NCI-H1694 (cell line): Measurements from ENCODE around the gene ELMO2.

Experiments
- DNase-seq: peaks from one replicate; lab custom pipeline; 2025; lab: John Stamatoyannopoulos, UW

ELMO2 gene

DNA sequence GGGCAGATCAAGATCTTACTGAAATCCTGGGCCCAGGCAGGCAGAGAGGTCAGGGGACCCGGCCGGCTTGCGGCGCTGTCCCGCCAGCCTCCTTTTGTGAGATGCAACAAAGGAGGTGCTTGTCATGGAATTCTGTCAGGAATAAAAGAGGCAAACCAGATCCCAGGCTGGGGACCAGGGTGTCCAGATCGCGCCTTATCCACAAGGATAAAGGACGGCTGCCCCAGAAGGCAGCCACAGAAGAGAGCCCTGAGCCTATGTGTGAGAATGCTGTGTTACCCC, 55.5 kb downstream of the ELMO2 start:
- no peak for DNase-seq

DNA sequence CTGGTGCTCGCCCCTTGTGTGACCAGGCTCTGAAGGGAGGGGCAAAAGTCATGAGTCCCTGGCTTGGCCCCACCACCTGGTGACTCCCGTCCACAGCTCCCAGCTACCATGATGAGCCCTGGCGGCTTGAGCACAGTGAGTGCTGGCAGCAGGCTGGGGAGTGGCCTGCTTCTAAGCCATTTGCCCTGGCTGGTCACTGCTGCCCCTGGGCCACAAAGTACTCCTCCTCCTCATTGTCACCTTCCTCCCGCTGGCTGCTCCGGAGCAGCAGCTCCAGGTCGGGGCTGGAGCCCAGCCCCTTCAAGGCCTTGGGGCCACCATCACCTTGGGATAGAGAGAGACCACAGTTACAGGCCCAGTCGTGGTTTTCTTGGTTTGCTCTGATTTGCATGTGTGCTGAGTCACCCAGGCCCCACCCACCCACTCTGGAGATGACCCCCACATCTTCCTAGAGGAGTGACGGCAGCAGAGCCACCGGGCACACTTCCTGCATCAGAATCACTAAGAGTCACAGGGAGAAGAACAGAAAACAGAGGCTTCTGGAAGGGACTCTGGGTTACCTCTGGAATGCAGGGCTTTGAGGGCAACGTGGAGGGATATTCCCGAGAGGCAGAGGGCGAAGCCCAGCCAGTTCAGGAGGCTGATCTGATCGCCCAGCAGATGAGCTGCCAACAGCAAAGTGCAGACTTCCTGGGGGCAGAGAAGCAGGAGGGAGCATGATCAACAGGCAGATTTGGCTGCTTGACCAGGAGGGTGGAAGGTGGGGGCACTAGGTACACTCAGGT, 56.0 kb downstream of the ELMO2 start:
- DNase-seq, result no peak

DNA sequence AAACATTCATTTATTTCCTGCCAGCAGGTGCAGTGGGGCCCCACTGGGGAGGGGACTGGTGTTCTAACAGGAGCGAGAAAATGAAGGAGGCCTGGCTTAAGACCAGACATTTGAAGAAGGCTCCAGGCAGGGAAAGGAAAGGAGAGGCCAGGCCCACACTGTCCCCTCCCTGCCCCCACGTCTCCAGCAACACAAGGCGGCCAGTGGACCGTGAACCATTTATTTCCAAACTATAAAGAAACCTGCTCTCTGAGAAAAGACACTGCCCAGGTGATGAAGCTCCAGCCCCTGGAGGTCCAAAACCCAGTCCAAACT, 56.7 kb downstream of the ELMO2 start:
- DNase-seq, result no peak

DNA sequence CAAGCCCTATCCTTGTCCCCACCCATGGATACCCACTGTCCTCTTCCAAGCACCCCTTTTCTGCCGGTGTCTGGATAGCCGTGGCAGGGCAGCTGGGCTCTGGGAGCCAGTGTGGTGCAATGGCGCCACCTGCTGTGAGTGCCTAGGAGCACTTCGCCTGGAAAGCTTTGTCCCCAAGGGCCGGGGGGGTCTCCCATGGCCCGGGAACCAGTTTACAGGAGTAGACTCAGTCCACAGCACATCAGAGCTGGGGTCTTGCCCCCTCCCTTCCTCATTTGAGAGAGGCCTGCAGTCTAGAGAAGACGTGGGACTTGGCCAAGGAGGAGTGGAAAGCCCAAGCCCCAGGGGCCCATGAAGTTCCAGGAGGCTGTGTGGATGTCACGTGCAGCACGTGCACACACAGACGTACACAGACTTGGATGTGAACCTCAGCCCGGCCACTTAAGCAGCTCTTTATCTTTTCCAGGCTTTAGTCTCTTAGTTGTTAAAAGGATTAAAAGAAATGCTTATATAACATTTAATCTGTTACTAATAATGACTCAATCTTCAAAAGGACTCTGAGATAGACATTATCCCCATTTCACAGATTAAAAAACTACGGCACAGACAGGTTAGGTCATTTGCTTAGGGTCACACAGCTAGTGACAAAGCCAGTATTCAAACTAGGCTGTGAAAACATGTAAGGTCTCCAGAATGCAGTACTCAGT, 57.2 kb downstream of the ELMO2 start:
- DNase-seq, result peak; percentile 63

DNA sequence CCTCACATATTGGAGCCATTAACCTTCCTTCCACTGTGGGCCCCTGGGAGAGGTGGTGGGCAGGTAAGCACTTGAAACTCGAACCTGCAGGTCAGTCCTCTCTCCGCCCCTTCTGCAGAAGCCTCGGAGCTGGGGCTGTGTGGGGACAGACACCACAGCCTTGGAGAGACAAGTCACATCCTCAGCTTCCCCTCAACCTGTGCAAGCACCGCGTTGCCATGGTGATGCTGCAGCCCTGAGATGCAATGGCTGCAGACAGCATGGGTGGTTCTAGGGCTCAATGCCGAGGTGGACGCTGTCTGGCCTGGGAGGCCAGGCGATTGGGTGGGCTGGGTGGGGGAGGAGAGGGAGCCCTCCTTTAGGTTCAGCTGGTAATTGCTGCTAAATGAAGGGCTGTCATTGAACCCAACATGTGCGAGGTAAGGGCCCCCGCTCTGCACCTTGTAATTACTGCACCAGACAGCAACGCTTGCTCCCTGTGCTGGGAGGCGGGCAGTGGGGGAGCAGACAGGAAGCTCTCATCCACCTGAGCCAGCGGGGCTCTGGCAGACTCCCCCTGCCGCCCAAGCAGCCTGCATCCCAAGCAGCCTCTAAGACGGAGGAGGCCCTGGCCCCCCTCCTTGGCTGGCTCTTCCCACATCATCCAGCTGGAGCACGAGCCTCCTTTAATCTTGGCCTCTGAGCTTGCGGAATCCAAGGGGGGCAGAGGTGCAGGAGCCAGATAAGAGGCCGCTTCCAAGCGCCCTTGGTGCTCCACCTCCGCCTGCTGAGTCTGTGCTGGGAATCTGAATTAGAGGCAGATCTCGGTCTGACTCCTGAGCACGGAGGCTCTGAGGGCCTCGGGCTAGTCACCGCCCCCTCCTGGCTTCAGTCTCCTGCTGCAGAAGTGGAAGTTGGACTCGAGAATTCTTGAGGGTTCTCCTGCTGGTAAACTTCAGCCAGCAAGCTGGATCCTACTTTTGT, 58.3 kb downstream of the ELMO2 start:
- peak; percentile 48 for DNase-seq

DNA sequence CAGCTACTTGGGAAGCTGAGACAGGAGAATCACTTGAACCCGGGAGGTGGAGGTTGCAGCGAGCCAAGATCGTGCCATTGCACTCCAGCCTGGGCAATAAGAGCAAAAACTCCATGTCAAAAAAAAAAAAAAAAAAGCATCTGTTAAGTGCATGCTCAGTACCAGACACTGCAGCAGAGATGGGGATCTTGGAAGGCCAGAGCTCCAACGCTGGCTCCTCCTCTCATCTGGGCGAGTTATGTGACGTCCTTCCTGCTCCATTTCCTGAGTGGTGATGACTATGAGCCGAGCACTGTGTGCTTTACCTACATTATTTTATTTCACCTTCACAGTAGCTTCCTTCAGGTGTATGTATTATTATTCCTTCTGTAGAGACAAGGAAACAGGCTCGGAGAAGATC, 59.6 kb downstream of the ELMO2 start:
- no peak for DNase-seq

DNA sequence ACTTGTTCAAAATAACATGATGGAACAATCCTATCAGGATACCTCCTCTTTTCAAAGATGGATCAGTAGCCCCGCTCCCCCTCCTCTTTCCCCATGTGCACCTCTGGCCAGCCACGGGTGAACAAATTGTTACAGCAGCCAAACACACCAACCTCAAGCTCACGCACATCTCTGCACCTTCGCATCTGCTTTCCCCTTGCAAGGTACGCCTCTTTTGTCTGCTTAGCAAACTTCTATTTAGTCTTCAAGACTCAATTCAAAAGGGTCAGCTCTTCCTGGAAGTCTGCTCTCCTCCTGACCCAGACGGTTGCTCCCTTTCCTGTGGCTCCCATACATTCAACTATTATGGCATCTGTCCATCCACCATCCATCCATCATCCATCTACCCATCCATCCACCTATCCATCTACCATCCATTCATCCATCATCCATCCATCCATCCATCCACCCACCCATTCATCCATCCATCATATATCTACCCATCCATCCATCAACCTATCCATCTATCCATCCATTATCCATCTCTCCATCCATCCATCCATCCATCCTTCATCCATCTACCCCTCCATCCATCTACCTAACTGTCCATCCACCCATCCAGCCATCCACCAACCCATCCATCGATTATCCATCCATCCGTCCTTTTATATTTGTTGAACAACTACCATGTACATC, 61.8 kb downstream of the ELMO2 start:
- DNase-seq, result no peak

DNA sequence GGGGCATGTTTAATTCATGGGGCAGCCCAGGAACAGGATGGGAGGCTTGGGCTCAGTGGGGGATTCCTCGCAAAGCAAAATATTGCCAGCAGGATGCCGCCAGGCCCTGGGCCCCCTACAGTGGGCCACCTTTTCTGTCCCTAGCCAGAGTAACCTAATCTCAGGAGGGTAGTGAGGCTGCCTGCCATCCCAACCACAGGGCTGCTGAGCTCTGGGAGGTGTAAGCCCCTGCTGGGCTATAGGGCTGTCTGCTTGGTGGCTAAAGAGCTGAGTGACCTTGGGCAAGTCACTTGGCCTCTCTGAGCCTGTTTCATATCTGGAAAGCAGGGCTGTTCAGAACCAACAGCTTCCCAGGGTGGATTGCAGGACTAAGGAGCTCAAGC, 62.4 kb downstream of the ELMO2 start:
- DNase-seq, result no peak

DNA sequence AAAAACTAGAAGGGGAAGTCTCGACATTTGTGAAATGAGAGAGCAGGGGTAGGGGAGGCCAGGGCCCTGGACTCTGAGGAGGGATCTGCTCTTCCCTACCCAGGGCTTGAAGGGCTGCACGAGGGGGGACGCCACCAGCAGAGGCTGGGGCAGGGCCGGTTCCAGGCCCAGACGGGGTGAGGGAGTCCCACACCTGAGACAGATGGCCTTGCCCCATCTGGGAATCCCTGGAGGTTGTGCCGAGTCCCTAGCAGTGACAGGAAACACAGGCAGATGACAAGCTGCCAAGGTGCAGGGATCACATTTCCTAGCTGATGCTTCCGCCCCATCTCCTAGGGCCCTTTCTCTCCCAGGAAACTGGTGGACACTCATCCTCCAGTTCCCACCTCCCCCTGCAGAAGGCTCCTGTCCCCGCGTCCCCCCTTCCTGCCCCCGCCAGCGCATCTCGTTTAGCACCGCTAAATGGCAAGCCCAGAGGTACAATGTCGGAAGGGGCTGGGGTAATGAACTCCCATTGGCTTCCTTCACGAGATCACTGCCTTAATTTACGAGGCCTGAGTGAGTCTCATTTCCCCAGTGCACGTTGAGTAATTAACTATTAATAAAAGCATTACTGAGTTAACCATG, 63.0 kb downstream of the ELMO2 start:
- DNase-seq, result peak; percentile 44

DNA sequence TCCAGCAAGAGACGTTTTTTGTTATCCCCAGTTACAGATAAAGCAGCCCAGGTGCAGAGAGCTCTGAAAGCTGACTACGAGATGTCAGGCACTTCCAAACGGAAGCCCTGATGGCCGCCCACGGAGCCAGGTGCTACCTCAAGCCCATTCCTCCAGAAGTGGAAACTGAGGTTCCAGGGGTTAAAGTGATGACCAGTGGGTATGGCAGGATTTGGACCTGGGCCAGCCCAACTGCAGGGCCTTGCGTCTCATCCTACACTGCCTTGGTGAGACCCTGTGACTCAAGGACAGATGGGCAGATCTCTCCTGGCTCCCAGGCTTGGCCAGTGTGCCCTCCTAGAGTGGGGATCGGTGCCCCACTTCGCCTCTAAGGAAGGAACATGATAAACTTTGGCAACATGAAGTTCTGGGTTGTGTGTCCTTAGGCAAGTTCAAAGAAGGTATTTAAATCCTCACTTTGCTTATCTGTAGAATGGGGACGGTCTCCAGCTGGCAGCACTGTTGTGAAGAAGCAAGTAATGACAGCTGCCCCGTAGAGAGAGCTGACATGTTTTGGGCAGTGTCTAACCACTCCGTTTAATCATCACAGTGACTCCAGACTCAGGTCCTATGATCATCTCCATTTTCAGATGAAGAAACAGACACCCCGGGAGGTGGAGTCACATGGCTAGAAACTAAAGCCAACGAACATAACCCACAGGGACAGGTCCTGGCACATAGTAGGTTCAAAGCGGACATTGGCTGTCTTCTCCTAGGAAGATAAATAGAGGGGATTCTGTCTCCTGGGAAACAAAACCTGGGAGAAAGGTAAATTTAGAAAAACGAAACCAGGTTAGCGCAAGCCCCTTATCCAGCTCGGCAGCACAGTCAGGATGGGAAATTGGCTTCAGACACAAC, 63.7 kb downstream of the ELMO2 start:
- DNase-seq, result no peak

DNA sequence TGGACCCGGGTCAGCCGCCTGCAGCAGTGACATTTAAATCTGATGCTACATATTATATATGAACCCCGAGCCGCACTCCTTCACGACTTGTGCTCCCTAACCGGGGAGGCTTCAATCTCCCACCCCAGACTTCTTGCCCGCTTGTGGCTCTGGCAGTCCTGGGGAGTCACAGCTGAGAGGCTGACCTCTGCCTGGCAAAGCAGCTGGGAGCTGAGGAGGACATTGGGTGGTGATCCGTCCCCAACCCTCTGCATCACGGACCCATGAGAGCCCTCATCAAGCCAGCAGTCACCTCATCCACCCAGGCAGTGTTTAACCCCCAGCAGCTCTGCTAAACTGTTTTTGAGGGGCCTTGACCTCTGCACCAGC, 64.4 kb downstream of the ELMO2 start:
- DNase-seq, result no peak

DNA sequence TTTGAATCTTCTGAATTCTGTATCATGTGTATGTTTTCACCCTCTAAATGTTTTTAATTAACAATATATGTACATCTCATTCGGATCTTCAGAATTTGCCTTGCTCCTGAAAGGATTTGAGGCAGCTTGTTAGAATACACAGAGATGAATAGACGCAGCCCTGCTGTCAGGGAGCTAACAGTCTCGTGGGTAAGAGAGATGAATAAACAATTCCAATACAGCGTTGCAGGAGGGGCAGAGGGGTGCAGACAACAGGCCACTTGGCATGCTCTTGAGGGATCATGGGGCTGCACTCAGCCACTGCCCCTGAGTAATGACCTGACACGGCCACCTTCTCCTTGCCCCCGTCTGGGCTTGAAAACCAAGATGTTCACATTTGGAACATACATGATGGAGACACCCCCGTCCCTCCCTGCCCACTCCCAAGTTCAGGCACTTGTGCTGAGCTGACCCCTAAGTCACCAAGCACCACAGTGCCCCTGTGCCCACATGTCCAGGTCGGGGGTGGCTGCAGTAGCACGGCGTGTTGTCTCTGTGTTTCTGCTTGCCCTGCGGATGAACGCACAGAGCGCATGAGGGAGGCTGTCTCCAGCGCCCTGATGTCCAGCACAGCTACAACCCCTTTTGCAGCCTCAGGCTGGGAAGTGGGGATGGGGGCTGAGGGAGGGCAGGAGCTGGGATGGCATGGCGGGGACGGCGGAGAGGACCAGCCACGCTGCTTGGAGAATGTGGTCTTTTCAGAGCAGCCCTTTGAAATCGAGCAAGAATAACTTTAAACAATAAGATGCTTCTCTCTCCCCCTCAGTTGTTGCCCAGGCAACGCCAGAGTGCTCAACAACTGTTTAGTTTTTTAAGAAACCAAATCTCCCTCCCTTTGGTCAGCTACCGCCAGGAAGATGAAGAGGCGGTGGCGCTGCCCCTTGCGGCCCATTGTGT, 65.1 kb downstream of the ELMO2 start:
- no peak for DNase-seq

DNA sequence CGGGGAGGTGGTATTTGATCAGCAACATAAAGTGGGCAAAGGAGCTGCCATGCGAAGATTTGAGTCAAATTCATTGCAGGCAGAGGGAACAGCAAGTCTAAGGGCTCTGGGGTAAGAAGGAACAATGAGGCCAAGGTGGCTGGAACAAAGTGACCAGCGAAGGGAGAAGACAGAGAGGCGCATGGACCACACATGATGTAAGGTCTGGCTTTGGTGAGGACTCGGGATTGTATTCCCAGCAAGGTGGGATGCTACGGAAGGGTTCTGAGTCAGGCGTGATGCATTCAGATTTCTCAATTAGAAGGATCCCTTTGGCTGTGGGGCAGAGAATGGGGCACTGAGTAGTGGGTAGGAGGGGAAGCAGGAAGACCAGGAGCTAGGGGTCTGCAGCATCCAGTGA, 67.4 kb downstream of the ELMO2 start:
- DNase-seq, result no peak

DNA sequence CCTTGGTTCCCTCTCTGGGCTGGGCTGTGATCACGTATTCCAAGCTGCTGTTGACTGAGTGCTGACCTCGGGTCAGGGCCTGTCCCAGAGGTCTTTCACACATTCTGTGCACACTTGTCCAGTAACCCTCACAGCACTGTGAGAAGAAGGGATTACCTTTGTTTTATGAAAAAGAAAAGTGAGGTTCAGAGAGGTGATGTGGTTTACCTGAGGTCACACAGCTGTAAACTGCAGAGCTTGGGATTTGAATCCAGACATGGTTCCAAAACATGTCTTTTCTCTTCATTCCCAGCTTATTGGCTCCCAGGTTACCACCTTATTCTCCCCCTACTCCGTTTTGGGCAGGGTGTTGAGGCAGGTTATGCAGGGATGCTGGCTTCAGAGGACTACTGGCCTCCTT, 69.7 kb downstream of the ELMO2 start:
- no peak for DNase-seq

DNA sequence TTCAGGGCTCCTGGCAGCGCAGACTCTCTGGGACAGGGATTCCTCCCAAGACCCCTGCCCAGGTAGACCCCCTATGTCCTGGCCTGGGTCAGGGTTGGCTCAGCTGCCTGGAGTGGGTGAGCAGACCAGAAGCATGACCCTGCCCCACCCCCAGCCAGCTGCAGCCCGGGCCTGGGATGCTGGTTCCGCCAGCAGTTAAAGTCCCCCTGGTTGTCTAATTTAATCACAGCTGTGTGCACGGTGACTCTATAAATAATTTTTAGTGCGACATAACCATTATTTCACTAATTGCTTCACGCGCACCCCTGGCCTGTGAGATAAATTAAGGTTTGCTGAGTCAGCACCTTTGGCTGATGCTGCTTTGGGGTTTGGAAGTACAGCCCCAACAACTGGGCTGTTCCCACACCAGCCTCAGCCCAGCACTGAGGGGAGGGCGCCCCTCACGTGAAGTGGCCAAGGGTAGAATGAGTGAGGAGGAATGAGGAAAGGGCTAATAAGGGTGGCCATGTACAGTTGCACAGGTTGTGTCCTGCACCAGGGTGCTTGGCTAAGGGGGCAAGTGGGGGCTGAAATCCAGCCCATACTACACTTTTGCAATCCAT, 72.0 kb downstream of the ELMO2 start:
- DNase-seq, result no peak

DNA sequence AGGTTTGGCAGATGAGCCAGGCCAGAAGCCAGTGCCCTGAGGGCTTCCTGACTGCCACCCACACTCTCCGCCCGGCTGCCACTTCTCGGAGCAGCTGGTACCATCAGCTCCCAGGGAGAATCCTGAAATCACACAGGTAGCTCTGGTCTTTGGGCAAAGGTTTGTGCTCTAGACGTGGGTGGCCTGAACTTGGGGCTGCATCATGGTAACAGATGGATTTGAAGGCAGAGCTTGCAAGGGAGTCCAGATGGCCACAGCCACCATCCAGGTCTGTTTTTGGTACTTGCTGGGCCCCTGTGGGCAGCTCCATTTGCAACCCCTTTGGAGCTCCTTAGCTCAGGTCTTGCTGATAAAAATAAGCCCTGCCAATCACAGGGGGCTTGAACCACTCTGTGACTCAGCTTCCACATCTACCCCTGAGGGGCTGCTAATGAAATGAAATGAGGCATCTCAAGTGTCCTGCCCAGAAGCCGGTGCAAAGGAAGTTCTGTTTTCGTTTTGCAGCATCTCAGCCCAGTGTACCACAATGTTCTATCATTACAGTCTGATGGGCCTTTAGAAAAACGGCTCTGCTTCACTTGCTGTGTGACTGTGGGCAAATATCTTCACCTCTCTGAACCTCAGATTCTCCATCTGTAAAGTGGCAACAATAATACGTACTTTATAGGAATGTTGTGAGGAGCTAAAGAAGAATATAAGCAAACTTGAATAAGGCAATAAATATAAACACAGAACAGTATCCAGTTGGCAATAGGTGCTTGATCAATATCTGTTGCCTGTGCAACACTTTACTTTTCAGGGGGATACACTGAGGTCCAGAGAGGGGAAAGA, 73.0 kb downstream of the ELMO2 start:
- DNase-seq, result peak; percentile 37

DNA sequence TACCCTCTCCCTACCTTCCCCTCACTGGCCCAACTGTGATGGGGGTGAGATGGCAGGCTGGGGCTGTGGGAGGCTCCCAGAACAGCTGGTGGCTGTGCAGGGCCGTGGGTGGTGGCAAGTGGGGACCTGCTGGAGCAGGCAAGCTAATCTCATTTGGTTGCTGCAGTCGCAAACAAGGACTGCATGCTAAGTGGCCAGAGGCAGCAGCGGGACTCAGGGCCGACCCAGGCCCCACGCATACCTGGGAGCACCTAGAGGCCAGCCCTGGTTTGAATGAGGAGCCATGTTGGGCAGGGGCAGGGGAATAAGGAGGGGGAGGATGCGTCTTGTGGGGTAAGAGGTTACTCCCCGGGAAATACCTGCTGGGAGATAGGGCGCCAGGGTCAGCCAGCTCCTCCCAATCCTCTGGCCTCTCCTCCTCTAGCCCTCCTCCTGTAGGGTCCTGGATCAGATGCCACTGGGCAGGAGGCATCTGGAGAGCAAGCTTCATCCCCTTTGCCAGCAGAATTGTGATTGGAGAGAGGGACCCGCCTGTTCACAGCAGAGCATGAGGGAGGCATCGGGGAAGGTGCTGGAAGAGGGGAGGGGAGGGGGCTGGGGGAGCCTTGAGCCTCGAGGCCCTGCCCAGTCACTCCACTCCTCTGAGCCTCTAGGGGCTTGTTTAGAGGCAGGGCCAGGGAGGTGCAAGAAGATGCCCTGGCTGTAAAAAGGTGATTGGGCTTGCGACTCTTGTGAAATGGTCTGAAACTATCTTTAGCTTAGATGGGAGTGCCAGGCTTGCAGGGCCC, 73.8 kb downstream of the ELMO2 start:
- peak; percentile 40 for DNase-seq
